Tibial artery (tissue), 4 donors: ENCODE data around the gene THSD4.

Experiments used
- DNase-seq, 2 donors: peaks; one replicate each; pipeline ENCODE4 v3.0.0-alpha.2; 2019
- H3K27ac ChIP-seq, 2 donors: fragments of 200-600 bp; sonication (generic) in 1 of 2; 1 replicate in 1 of 2; 2 replicates in 1 of 2; pipeline ENCODE4 v1.5.1; 2018 to 2019; ENCODE audit warnings: mild to moderate bottlenecking in 1 of 2
- H3K27me3 ChIP-seq, 2 donors: fragments of 200-600 bp; sonication (generic) in 1 of 2; one replicate each; pipeline versions ENCODE4 v1.5.1 to v1.6.0; 2016 to 2019
- H3K36me3 ChIP-seq, 3 donors: fragments of 200-600 bp; sonication (generic) in 2 of 3; one replicate each; pipeline ENCODE4 v1.5.1; 2016 to 2019; ENCODE audit warnings: mild to moderate bottlenecking in 2 of 3
- H3K4me1 ChIP-seq, 4 donors: fragments of 200-600 bp; sonication (generic) in 2 of 4; 1 replicate in 3 of 4; 2 replicates in 1 of 4; pipeline ENCODE4 v1.5.1; 2016 to 2019
- H3K4me3 ChIP-seq, 2 donors: fragments of 200-600 bp; sonication (generic) in 1 of 2; 1 replicate in 1 of 2; 2 replicates in 1 of 2; pipeline ENCODE4 v1.5.1; 2018 to 2019; ENCODE audit warnings: mild to moderate bottlenecking in 2 of 2
- H3K9me3 ChIP-seq, 3 donors: fragments of 200-600 bp; sonication (generic) in 1 of 3; one replicate each; pipeline ENCODE4 v1.5.1; 2016 to 2019
- intact Hi-C: fragments of 100-400 bp; cut with DNase I; formaldehyde crosslinking; loops from one replicate; pipeline ENCODE4 v1.15.0; 2023; ENCODE audit warnings: low total_unique reads
- TF ChIP-seq, protein P1 (sequence below), 2 experiments: fragments of 200-600 bp in 1 of 2; fragments of 450-650 bp in 1 of 2; IDR thresholded peaks; one replicate each; pipeline ENCODE4 v1.5.1; 2017 to 2019; ENCODE audit warnings: antibody characterized with exemption in 2 of 2, mild to moderate bottlenecking in 1 of 2, moderate library complexity in 1 of 2

THSD4 gene

DNA sequence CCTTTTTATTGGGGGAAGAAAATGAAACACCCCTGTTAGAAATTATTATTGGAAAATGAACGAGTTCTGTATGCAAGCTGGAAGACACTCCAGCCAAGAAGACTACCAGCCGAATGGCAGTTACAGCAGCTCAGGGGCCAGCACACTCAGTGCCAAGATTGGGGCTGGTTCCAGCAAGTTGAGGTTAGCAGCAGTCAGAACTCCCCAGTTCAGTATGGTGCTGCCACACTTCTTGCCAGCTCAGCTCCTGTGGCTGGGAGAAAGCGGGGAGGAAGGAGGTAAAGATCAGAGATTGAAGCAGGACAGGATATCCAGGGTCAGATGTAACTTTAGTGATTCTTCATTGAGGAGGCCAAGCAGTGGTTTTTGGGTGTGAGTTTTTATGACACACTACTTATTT, 414.8 kb downstream of the THSD4 start:
- H3K36me3 ChIP-seq, result no peaks in the 10 kb centered on the region
- H3K4me1 ChIP-seq, result peaks cover 0 to 16% (median 0%) of the 10 kb centered on the region in 4 donors
- TF ChIP-seq, protein P1, sequence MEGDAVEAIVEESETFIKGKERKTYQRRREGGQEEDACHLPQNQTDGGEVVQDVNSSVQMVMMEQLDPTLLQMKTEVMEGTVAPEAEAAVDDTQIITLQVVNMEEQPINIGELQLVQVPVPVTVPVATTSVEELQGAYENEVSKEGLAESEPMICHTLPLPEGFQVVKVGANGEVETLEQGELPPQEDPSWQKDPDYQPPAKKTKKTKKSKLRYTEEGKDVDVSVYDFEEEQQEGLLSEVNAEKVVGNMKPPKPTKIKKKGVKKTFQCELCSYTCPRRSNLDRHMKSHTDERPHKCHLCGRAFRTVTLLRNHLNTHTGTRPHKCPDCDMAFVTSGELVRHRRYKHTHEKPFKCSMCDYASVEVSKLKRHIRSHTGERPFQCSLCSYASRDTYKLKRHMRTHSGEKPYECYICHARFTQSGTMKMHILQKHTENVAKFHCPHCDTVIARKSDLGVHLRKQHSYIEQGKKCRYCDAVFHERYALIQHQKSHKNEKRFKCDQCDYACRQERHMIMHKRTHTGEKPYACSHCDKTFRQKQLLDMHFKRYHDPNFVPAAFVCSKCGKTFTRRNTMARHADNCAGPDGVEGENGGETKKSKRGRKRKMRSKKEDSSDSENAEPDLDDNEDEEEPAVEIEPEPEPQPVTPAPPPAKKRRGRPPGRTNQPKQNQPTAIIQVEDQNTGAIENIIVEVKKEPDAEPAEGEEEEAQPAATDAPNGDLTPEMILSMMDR (IDR thresholded peaks at IDR 0.05), result no peak
- intact Hi-C loops, result no loop called here
- H3K9me3 ChIP-seq, result no peaks in the 10 kb centered on the region
- no peak overlapping the region for H3K27ac ChIP-seq
- no peak for DNase-seq
- H3K4me3 ChIP-seq, result no peak overlapping the region
- no peaks in the 10 kb centered on the region for H3K27me3 ChIP-seq

DNA sequence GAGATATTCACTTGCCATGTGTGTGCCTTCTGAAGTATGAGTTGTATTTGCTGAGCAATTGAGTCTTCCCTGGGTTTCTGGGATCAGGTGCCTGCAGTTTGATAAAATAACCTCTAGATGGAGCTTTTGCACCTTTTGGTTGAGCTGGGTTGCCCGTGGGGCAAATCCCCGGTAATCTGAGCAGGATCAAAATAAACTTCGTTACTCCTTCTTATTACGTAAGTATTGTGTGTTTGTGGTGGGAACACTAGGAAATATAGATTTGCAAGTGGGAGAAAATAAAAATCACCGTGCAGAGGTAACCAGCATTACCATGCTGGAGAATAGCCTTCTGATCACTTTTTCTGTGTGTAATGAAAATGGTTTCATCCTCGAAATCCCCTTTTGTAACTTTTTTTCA, 417.7 kb downstream of the THSD4 start:
- H3K4me3 ChIP-seq, result no peak overlapping the region
- H3K27ac ChIP-seq, result no peak overlapping the region
- DNase-seq, result no peak
- intact Hi-C loops, result no loop called here
- no peaks in the 10 kb centered on the region for H3K36me3 ChIP-seq
- no peaks in the 10 kb centered on the region for H3K4me1 ChIP-seq
- no peaks in the 10 kb centered on the region for H3K27me3 ChIP-seq
- TF ChIP-seq, protein P1 (IDR thresholded peaks at IDR 0.05), result peak; percentile 43 to 47
- no peaks in the 10 kb centered on the region for H3K9me3 ChIP-seq

DNA sequence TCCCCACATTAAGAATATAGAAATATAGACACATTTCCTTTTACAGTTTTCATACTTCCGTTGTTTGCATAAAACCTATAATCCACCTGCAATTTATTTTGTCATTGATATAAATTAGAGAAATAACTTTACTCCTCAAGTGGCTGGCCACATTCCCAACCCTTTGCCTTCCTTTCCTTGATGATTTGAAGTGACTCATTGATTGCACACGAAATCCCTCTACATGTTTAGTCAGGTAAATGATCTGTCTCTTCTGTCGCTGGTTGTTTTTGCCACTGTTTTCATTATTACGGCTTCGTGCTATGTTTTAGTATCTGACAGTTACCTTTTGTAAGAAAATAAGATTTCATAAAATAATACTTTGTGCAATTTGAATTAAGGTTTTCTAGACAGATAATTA, 422.9 kb downstream of the THSD4 start:
- no peaks in the 10 kb centered on the region for H3K9me3 ChIP-seq
- no peaks in the 10 kb centered on the region for H3K4me1 ChIP-seq

DNA sequence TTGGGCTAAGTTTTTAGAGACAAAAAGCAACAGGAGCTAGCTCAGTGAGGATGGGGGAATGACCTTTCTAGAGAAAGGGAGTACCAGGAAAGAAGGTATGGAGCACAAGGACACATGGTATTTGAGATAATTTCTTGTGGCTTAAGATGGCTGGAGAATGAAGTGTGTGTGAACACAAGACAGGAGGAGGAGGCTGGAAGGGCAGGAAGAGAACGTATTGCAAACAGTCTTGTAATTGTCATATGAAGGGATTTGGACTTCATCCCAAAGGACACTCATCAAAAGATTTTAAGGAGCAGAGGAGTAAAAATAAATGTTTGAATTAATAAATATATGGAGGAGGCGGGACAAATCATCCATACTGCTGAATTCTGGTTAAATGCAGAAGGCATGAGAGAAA, 426.5 kb downstream of the THSD4 start:
- intact Hi-C loops, result no loop called here
- Histone ChIP-seq H3K27ac (no peak overlapping the region), H3K9me3 (no peaks in the 10 kb centered on the region), H3K4me3 (no peak overlapping the region), H3K4me1 (no peaks in the 10 kb centered on the region), H3K36me3 (no peaks in the 10 kb centered on the region), H3K27me3 (no peaks in the 10 kb centered on the region)
- TF ChIP-seq, protein P1 (IDR thresholded peaks at IDR 0.05), result no peak
- DNase-seq, result no peak

More for the DNA sequence above, 422.9 kb downstream of the THSD4 start:
- H3K27ac ChIP-seq, result no peak overlapping the region
- DNase-seq, result no peak
- TF ChIP-seq, protein P1 (IDR thresholded peaks at IDR 0.05), result no peak
- no peaks in the 10 kb centered on the region for H3K27me3 ChIP-seq
- no peak overlapping the region for H3K4me3 ChIP-seq
- no peaks in the 10 kb centered on the region for H3K36me3 ChIP-seq
- intact Hi-C loops, result no loop called here

DNA sequence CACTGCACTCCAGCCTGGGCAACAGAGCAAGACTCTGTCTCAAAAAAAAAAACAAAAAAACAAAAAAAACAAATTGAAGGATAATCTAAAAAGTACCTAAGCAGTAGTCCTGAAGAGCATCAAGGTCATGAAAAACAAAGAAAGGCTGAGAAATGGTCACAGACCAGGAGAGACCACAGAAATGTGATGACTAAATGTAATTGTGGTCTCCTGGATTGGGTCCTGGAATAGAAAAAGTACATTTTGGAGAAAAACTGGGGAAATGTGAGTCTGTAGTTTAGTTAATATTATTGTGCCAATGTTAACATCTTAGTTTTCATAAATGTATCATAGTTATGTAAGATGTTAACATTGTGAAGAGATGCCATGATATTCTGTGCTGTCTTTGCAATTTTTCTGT, 427.6 kb downstream of the THSD4 start:
- intact Hi-C loops, result no loop called here
- H3K27ac ChIP-seq, result no peak overlapping the region
- TF ChIP-seq, protein P1 (IDR thresholded peaks at IDR 0.05), result no peak

DNA sequence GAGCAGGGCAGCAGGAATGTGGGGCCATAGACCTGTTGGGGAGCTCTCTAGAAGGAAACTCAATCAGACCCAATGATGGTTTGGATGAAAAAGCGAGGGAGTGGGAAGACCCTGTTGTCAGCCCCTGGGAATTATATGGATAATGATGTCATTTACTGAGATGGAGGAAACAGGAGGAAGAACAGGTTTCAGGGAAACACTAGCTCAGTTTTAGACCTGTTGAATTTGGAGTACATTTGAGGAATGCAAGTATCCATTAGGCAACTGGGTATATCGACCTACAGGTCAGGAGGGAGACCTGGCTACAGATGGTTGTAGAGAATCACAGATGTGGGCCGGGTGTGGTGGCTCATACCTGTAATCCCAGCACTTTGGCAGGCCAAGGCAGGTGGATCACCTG, 428.1 kb downstream of the THSD4 start:
- no peak for DNase-seq
- Histone ChIP-seq H3K4me3 (no peak overlapping the region), H3K4me1 (no peaks in the 10 kb centered on the region), H3K9me3 (no peaks in the 10 kb centered on the region), H3K27ac (no peak overlapping the region), H3K27me3 (no peaks in the 10 kb centered on the region), H3K36me3 (no peaks in the 10 kb centered on the region)
- intact Hi-C loops, result no loop called here
- TF ChIP-seq, protein P1 (IDR thresholded peaks at IDR 0.05), result no peak

More for the DNA sequence above, 427.6 kb downstream of the THSD4 start:
- no peaks in the 10 kb centered on the region for H3K9me3 ChIP-seq
- no peaks in the 10 kb centered on the region for H3K36me3 ChIP-seq
- no peaks in the 10 kb centered on the region for H3K4me1 ChIP-seq
- no peak overlapping the region for H3K4me3 ChIP-seq
- no peaks in the 10 kb centered on the region for H3K27me3 ChIP-seq
- no peak for DNase-seq
